ENCODE data around the gene CDK17.
A peak's percentile ranks its signal among the peaks of the same experiment; 100 is the strongest.

CDK17 gene

DNA sequence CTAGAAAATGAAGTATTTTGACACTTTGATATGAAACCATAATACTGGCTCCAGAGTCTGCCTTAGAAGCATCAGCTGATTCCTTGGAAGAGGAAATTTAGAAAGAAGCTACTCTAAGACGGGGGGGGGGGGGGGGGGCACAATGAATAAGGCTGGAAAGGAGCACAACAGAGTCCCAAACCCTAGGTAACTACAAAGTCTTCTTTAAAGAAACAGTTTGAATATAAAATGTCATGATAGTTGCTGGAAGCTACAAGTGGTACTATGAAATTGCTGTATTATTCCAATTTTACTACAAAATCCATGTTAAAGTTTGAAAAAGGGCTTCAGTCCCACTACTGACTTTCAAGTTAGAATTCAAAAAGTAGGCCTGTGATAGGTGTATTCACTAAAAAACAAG, 31.6 kb downstream of the CDK17 start:
- Histone ChIP-seq H2BK120ac (ENCODE audit: insufficient read depth, low read length, poor library complexity) (no peak overlapping the region), H3K79me2 (ENCODE audit: control insufficient read depth, insufficient read depth, low read length, poor library complexity) (no peaks in the 10 kb centered on the region), H3K4me1 (ENCODE audit: control insufficient read depth in 1 of 2, insufficient read depth in 2 of 2, low read length in 2 of 2) (no peaks in the 10 kb centered on the region), H3K9me3 (ENCODE audit: insufficient read depth, low read depth, low read length) (no peaks in the 10 kb centered on the region), H3K79me1 (ENCODE audit: low read length) (no peaks in the 10 kb centered on the region), H3K4ac (ENCODE audit: low read depth, low read length) (no peak overlapping the region), H3K27me3 (ENCODE audit: insufficient read depth, low read length) (no peaks in the 10 kb centered on the region), H3K14ac (ENCODE audit: low read length) (no peak overlapping the region), H2BK5ac (ENCODE audit: low read depth, low read length, poor library complexity) (no peak overlapping the region), H4K91ac (ENCODE audit: low read depth, low read length) (no peak overlapping the region), H3K36me3 (ENCODE audit: control insufficient read depth in 1 of 2, insufficient read depth in 2 of 2, low read length in 2 of 2) (no peaks in the 10 kb centered on the region), H2AK5ac (ENCODE audit: low read length) (no peak overlapping the region), H3K4me2 (ENCODE audit: low read length) (no peak overlapping the region), H4K12ac (ENCODE audit: low read depth, low read length) (no peak overlapping the region), H4K8ac (ENCODE audit: low read depth, low read length) (no peak overlapping the region), H3K18ac (ENCODE audit: low read length) (no peak overlapping the region), H3K27ac (ENCODE audit: low read depth, low read length) (no peak overlapping the region), H3K4me3 (ENCODE audit: low read depth, low read length) (no peak overlapping the region), H3K9ac (ENCODE audit: low read length) (no peak overlapping the region), H2AFZ (ENCODE audit: insufficient read depth, low read length, poor library complexity) (no peak overlapping the region), H3K23ac (ENCODE audit: low read length) (no peak overlapping the region), H2BK12ac (ENCODE audit: low read length) (no peak overlapping the region)
- no CpG with 5 or more reads among the region's 1 CpG for WGBS (ENCODE audit: extremely low coverage, insufficient coverage, insufficient read length)
- DNase-seq, result no peak

DNA sequence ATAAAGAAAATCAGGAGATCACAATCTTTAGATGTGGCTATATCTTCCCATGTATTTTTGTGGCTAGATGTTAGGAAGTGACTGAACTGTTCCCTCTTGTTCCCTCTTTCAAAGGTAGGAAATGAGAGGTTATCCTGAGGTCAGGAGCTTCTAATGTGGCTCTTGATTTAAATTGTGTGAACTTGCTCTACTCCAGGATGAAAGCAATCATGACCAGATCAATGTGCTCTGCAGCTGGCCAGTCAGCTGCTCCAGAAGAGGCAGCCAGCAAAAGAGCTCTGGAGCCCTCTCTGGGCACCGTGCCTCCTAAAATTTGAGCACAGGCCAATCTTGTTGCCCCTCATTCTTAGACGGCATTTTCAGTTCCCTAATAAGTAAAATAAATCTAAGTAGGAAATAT, 32.0 kb downstream of the CDK17 start:
- H3K9ac ChIP-seq (ENCODE audit: low read length), result no peak overlapping the region
- no peak overlapping the region for H3K27ac ChIP-seq (ENCODE audit: low read depth, low read length)
- no peak overlapping the region for H4K91ac ChIP-seq (ENCODE audit: low read depth, low read length)
- H3K4me1 ChIP-seq (ENCODE audit: control insufficient read depth in 1 of 2, insufficient read depth in 2 of 2, low read length in 2 of 2), result no peaks in the 10 kb centered on the region
- no peaks in the 10 kb centered on the region for H3K27me3 ChIP-seq (ENCODE audit: insufficient read depth, low read length)
- H2BK120ac ChIP-seq (ENCODE audit: insufficient read depth, low read length, poor library complexity), result no peak overlapping the region
- no peak overlapping the region for H2BK5ac ChIP-seq (ENCODE audit: low read depth, low read length, poor library complexity)
- H3K23ac ChIP-seq (ENCODE audit: low read length), result no peak overlapping the region
- no peaks in the 10 kb centered on the region for H3K79me1 ChIP-seq (ENCODE audit: low read length)
- no peak for DNase-seq
- H3K79me2 ChIP-seq (ENCODE audit: control insufficient read depth, insufficient read depth, low read length, poor library complexity), result no peaks in the 10 kb centered on the region
- H3K18ac ChIP-seq (ENCODE audit: low read length), result no peak overlapping the region
- H3K9me3 ChIP-seq (ENCODE audit: insufficient read depth, low read depth, low read length), result no peaks in the 10 kb centered on the region
- H4K8ac ChIP-seq (ENCODE audit: low read depth, low read length), result no peak overlapping the region
- H3K4ac ChIP-seq (ENCODE audit: low read depth, low read length), result no peak overlapping the region
- WGBS (ENCODE audit: extremely low coverage, insufficient coverage, insufficient read length), result no CpG with 5 or more reads among the region's 2 CpGs
- no peak overlapping the region for H3K14ac ChIP-seq (ENCODE audit: low read length)
- no peak overlapping the region for H2BK12ac ChIP-seq (ENCODE audit: low read length)
- H3K36me3 ChIP-seq (ENCODE audit: control insufficient read depth in 1 of 2, insufficient read depth in 2 of 2, low read length in 2 of 2), result no peaks in the 10 kb centered on the region
- H2AFZ ChIP-seq (ENCODE audit: insufficient read depth, low read length, poor library complexity), result no peak overlapping the region
- no peak overlapping the region for H3K4me2 ChIP-seq (ENCODE audit: low read length)
- H2AK5ac ChIP-seq (ENCODE audit: low read length), result no peak overlapping the region
- H4K12ac ChIP-seq (ENCODE audit: low read depth, low read length), result no peak overlapping the region
- no peak overlapping the region for H3K4me3 ChIP-seq (ENCODE audit: low read depth, low read length)

- no peaks in the 10 kb centered on the region for H3K4me1 ChIP-seq (ENCODE audit: control insufficient read depth in 1 of 2, insufficient read depth in 2 of 2, low read length in 2 of 2)
- H3K4me3 ChIP-seq (ENCODE audit: low read depth, low read length), result no peak overlapping the region
- no peak overlapping the region for H4K8ac ChIP-seq (ENCODE audit: low read depth, low read length)
- no peak overlapping the region for H4K12ac ChIP-seq (ENCODE audit: low read depth, low read length)
- H2BK5ac ChIP-seq (ENCODE audit: low read depth, low read length, poor library complexity), result no peak overlapping the region
- no peaks in the 10 kb centered on the region for H3K27me3 ChIP-seq (ENCODE audit: insufficient read depth, low read length)
- H3K18ac ChIP-seq (ENCODE audit: low read length), result no peak overlapping the region
- WGBS (ENCODE audit: extremely low coverage, insufficient coverage, insufficient read length), result no CpG with 5 or more reads among the region's 2 CpGs
- H3K79me1 ChIP-seq (ENCODE audit: low read length), result no peaks in the 10 kb centered on the region
- no peak overlapping the region for H3K9ac ChIP-seq (ENCODE audit: low read length)
- H2AK5ac ChIP-seq (ENCODE audit: low read length), result no peak overlapping the region
- H4K91ac ChIP-seq (ENCODE audit: low read depth, low read length), result no peak overlapping the region
- H2BK12ac ChIP-seq (ENCODE audit: low read length), result no peak overlapping the region
- H2BK120ac ChIP-seq (ENCODE audit: insufficient read depth, low read length, poor library complexity), result no peak overlapping the region
- no peak overlapping the region for H3K23ac ChIP-seq (ENCODE audit: low read length)
- H3K27ac ChIP-seq (ENCODE audit: low read depth, low read length), result no peak overlapping the region
- no peak overlapping the region for H3K14ac ChIP-seq (ENCODE audit: low read length)
- no peaks in the 10 kb centered on the region for H3K9me3 ChIP-seq (ENCODE audit: insufficient read depth, low read depth, low read length)
- no peak for DNase-seq
- H3K36me3 ChIP-seq (ENCODE audit: control insufficient read depth in 1 of 2, insufficient read depth in 2 of 2, low read length in 2 of 2), result no peaks in the 10 kb centered on the region
- no peak overlapping the region for H3K4me2 ChIP-seq (ENCODE audit: low read length)
- H3K4ac ChIP-seq (ENCODE audit: low read depth, low read length), result no peak overlapping the region
- H2AFZ ChIP-seq (ENCODE audit: insufficient read depth, low read length, poor library complexity), result no peak overlapping the region
- no peaks in the 10 kb centered on the region for H3K79me2 ChIP-seq (ENCODE audit: control insufficient read depth, insufficient read depth, low read length, poor library complexity)
Observed at GRCh38 chr12:96366381-96366654, 33.9 kb downstream of the CDK17 start.

DNA sequence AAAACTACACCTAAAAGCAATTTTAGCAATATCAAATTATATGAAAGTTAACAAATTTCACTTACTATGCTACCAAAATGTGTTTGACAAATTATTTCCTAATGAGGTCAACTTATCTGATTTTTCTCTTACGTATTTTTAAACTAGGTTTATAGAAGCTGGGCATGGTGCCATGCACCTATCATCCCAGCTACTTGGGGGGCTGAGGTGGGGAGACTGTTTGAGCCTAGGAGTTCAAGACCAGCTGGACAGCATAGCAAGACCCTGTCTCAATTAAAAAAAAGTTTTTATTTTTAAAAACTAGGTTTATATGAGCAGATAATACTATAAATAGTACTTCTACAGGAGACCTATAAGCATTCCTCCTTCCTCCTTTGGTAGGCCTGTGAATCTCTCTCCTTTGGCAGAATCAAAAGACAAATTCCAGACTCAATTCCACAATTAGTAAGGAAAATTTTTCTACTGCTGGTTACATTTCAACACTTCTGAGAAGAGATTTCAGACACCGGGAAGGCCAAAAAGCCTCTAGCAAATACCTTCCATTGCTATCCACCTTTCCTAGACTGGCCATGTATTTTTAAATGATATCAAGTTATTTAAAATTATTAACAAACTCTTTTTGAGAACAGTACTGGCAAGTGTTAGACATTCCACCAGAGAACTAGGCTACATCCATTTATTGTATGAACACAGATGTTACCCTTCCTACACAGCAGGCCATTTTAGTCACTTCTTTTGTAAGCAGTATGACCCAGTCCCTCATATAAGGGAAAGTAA, 34.4 kb downstream of the CDK17 start:
- no peak overlapping the region for H2BK12ac ChIP-seq (ENCODE audit: low read length)
- no peak overlapping the region for H3K18ac ChIP-seq (ENCODE audit: low read length)
- no peaks in the 10 kb centered on the region for H3K36me3 ChIP-seq (ENCODE audit: control insufficient read depth in 1 of 2, insufficient read depth in 2 of 2, low read length in 2 of 2)
- H2AFZ ChIP-seq (ENCODE audit: insufficient read depth, low read length, poor library complexity), result no peak overlapping the region
- no peaks in the 10 kb centered on the region for H3K79me1 ChIP-seq (ENCODE audit: low read length)
- no peaks in the 10 kb centered on the region for H3K79me2 ChIP-seq (ENCODE audit: control insufficient read depth, insufficient read depth, low read length, poor library complexity)
- H3K4ac ChIP-seq (ENCODE audit: low read depth, low read length), result no peak overlapping the region
- H2BK5ac ChIP-seq (ENCODE audit: low read depth, low read length, poor library complexity), result no peak overlapping the region
- no peak overlapping the region for H3K4me2 ChIP-seq (ENCODE audit: low read length)
- WGBS (ENCODE audit: extremely low coverage, insufficient coverage, insufficient read length), result no CpG with 5 or more reads among the region's 2 CpGs
- H3K9me3 ChIP-seq (ENCODE audit: insufficient read depth, low read depth, low read length), result no peaks in the 10 kb centered on the region
- peak; percentile 27 to 76 for DNase-seq
- no peaks in the 10 kb centered on the region for H3K27me3 ChIP-seq (ENCODE audit: insufficient read depth, low read length)
- H3K14ac ChIP-seq (ENCODE audit: low read length), result no peak overlapping the region
- no peak overlapping the region for H2AK5ac ChIP-seq (ENCODE audit: low read length)
- H3K23ac ChIP-seq (ENCODE audit: low read length), result no peak overlapping the region
- H4K8ac ChIP-seq (ENCODE audit: low read depth, low read length), result no peak overlapping the region
- H3K4me3 ChIP-seq (ENCODE audit: low read depth, low read length), result no peak overlapping the region
- H4K12ac ChIP-seq (ENCODE audit: low read depth, low read length), result no peak overlapping the region
- no peak overlapping the region for H3K9ac ChIP-seq (ENCODE audit: low read length)
- no peak overlapping the region for H2BK120ac ChIP-seq (ENCODE audit: insufficient read depth, low read length, poor library complexity)
- H3K4me1 ChIP-seq (ENCODE audit: control insufficient read depth in 1 of 2, insufficient read depth in 2 of 2, low read length in 2 of 2), result no peaks in the 10 kb centered on the region
- H4K91ac ChIP-seq (ENCODE audit: low read depth, low read length), result no peak overlapping the region
- no peak overlapping the region for H3K27ac ChIP-seq (ENCODE audit: low read depth, low read length)

All from trophoblast cell (in vitro differentiated cells and primary cell).